ENCODE results near the gene MKX.
A peak's percentile ranks its signal among the peaks of the same experiment; 100 is the strongest.

Gene MKX, protein sequence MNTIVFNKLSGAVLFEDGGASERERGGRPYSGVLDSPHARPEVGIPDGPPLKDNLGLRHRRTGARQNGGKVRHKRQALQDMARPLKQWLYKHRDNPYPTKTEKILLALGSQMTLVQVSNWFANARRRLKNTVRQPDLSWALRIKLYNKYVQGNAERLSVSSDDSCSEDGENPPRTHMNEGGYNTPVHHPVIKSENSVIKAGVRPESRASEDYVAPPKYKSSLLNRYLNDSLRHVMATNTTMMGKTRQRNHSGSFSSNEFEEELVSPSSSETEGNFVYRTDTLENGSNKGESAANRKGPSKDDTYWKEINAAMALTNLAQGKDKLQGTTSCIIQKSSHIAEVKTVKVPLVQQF

DNA sequence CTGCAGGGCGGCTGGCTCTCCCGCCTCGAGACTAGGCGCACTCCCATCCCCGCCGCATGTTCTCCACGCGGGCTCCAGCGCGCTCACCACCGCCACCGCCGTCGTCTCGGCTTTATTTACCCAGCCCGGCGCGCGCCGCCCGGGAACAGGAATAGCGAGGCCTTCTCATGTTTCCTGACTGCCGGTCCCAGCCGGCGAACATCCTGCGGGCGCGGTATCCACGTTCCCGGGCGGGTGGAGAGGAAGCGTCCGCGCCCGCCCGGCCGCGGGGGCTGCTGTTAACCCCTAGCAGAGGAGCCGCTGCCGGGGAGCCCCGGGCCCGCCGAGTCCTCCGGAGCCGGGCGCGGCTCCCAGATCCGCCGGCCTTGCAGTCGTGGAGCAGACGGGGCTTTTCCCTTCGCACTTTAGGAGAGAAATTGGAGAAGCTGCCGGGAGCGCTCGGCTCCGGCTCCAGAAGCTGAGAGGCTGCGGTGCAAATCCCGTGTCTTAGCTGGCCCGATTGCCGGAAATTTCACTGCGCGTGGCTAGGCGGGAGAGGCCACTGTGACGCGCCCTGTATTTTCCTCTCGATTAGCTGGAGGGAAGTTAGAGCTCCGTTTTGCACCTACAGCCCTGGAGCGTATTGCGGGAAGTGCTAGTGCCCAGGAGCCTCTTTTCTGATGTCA is at the start of gene MKX:
TSS of gene MKX (minus strand) at position 88 of the 665 bp plus-strand sequence. CDS start 2,404 bp downstream, outside the sequence.
- DNase-seq (ENCODE audit: low spot score) = peak; percentile 68

DNA sequence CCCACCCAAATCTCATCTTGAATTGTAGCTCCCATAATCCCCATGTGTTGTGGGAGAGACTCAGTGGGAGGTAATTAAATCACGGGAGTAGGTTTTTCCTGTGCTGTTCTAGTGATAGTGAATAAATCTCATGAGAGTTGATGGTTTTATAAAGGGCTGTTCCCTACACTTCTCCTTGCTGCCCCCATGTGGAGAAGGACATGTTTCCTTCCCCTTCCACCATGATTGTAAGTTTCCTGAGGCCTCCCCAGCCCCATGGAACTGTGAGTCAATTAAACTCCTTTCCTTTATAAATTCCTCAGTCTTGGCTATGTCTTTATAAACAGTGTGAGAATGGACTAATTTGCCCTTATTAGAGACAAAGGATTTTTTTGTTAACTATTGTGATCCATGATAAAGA is 48.5 kb upstream of the MKX start:
- DNase-seq (ENCODE audit: low spot score) = no peak

DNA sequence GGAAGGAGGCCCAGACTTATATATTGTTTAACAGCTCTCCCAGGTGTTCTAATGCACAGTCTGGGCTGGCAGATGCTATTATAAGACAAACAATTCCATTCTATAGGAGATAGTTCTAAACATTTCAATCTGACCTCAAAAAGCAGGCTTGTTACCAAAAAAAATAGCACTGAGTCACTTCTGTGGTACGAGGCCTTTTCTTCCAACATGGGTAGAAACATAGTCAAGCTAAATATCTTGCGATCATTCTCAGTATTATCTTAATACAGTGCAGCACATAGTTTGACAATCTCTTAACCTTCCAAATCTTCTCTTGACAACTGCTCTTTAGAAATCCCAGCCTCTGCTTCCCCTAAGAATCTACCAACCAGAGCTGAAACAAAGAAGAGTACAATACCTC is 46.6 kb upstream of the MKX start:
- no peak for DNase-seq (ENCODE audit: low spot score)

DNA sequence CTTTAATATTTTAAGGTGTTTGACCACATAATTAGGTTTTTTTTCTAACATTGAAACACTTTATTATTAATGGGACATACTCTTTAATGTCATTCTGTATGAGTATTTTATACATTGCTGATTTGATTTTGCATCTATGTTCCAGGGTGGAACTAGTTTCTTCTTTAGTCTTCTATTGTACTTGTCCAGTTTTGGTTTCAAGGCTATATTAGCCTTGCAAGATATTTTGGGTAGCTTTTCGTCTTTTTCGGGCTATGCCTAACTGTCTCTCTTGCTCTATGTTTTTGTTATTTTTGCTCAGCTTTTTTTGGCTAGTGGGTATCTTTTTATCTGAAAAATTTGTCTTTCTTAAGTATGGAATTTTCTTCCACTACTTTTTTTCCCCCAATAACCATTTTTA is 38.7 kb upstream of the MKX start:
- no peak for DNase-seq (ENCODE audit: low spot score)

DNA sequence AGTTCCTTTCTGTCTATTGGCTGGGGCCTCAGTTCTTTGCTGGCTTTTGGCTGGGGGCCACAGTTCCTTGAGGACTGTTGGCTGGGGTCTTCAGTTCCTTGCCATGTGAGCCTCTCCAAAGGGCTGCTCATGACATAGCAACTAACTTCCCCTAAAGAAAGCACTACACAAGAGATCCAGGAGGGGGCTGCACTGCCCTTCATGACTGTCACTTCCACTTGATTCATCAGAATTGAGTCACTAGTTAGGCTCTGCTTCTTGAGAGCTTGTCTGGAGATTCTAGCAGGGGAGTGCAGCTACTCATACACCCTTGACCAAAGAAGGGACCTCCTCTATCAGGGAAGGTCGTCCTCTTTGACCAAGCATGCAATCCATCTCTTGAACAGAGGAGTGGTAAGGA is 38.0 kb upstream of the MKX start:
- DNase-seq (ENCODE audit: low spot score) = peak; percentile 61

DNA sequence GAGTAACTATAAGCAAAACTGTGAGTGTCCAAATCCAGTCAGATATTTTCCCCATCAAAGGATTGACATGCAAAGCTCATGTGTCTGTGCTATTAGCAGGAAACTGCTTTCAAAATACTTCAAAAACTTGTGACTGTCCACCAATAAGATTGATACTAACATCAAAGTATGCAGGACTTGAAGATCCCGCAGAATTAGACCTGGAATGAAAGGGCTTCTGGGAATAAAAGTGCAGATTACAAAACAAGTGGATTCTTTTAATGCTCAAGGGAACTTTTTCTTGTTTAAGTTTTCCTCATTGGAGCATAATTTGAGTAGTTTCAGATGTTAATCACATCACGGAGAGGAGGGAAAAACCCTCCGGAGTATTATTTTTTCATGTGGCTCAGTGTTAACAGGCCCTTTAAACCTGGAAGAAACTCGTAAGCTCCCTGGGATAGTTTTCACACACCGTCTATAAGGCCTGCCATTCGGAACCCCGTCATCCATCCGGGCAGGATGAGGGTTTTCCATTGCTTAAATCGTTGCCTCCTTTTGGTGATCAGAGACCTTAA is 33.9 kb upstream of the MKX start:
- DNase-seq (ENCODE audit: low spot score) = no peak

- DNase-seq (ENCODE audit: low spot score) = no peak
Measured at GRCh38 chr10:27774831-27775230, 29.2 kb upstream of the MKX start.

DNA sequence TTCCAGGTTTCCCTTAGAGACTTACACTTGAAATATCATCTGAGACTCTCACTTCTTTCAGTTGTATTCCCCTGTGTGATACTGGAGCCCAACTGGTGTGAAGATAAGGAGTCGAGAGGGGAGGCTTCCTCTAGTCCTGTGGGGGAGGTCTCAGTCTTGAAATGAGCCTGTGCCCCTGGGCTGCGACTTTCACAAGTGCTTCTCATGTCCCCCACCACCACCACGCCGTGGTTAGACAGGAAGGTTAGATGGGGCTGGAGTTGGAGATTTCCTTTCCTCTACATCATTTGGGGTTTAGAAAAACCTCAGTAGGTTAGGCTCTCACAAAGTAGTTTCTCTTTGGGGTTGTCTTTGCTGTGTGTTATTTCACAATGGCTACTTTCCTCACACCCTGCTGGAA is 25.6 kb upstream of the MKX start:
- no peak for DNase-seq (ENCODE audit: low spot score)

DNA sequence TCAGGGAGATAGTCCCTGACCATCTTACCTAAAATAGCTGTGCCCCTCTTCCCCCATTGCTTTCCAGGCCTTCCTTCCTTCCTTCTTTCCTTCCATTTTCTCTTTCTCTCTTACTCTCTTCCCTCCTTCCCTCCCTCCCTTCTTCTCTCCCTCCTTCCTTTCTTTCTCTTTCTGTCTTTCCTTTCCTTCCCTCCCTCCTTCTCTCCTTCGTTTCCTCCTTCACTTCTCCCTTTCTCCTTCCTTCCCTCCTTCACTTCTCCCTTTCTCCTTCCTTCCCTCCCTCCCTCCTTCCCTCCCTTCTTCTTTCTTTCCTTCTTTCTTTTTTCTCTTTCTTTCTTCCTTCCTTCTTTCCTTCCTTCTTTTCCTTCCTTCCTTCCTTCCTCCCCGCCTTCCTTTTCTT is 24.6 kb upstream of the MKX start:
- no peak for DNase-seq (ENCODE audit: low spot score)

DNA sequence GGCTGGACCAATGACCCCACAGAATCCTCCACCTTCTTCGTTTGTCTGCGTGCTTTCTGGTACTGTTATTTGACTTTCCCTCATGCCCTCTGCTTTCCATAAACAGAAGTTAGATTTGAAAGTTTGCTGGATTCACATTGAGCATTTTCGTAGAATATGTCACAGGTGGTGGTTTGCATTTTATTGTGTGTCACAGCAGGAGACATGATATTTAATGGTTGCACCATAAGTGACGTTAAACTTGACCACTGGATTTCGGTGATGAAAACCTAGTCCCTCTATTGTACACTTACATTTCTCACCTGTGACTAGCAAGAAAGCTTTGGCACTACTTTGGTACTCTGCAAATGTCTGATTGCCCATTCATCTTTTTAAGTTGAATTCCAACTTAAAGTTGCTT is 15.2 kb upstream of the MKX start:
- DNase-seq (ENCODE audit: low spot score) = no peak

- no peak for DNase-seq (ENCODE audit: low spot score)
Measured at GRCh38 chr10:27759483-27760272, 14.1 kb upstream of the MKX start.

GRCh38 chr10:27752673-27753237 is 7.1 kb upstream of the MKX start:
- no peak for DNase-seq (ENCODE audit: low spot score)

GRCh38 chr10:27748601-27749000 is 3.0 kb upstream of the MKX start:
- no peak for DNase-seq (ENCODE audit: low spot score)

- DNase-seq (ENCODE audit: low spot score) = peak; percentile 30
Measured at GRCh38 chr10:27747096-27747451, 1.5 kb upstream of the MKX start.

DNA sequence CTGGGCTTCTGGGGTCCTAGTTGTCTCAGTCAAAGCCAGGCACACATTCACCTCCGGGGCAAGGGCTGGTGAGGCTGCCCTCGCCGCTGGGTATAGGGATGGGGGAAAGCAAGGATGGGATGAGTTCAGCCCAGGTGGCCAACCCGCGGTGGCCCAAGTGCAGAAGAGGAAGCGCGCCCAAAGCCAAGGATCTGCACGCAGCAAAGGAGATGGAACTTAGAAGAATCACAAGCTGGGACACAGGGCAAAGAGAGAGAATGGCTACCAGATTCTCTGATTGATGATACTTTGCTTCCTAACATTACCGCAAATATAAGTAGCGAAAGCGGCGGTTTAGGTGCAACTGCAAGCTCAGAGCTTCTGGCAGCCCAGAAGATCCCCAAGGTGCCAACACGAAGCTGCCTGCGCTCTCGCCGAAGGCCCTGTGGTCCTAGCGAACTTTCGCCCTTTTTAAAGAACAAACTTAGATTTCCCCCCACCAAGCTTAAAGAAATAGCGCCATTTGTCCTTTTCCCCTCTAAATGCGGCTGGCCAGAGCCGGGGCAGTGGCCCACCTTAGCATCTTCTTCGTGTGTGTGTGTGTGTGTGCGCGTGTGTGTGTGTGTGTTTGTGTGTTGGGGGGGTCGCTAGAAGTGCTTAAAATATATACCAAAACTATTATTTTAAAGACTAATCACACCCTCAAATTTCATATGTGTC is 927 bp upstream of the MKX start:
- DNase-seq (ENCODE audit: low spot score) = no peak

GRCh38 chr10:27744802-27745731 is 552 bp downstream of the MKX start:
- DNase-seq (ENCODE audit: low spot score) = peak; percentile 59

- peak; percentile 52 for DNase-seq (ENCODE audit: low spot score)
Measured at GRCh38 chr10:27743877-27744801, 1.5 kb downstream of the MKX start.

DNA sequence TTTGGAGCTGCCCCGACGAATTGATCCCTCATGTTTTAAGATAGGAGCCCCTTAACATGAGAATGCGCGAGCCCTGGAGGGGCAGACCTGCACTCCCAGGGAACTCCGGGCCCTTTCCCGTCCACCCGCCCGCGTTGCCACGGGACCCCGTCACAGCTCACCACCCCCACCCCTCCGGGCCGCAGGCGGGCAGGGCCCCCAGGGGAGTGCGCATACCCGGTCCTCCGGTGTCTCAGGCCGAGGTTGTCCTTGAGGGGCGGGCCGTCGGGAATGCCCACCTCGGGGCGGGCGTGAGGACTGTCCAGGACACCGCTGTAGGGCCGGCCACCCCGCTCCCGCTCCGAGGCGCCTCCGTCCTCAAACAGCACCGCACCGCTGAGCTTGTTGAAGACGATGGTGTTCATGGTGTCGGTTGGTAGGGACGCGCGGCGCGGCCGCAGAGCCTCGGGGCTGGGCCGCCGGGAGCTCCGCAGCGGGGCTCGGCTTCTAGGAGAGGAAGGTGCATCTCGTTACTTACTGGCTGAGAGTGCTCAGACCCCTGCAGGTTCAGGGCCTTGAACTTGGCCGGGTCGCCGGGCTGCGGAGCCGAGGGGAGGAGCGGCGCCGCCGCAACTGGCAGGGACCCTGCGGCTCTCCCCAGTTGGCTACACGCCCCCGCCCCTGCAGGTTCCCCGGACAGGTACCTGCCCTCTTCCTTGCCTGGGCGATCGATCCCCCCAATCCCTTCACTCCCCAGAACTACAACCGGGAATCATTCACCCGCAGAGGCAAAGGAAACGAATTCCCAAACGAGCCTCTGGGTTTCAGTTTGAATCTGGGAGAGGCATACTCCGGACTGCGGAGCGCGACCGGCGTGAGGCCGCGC is 2.4 kb downstream of the MKX start:
- DNase-seq (ENCODE audit: low spot score) = peak; percentile 43
